ENCODE data around the gene KCNJ18. TPM values are rescaled to one million over a fixed set of nuclear protein-coding genes. Genes with fewer than 3 reads are reported as not detected.
A peak's percentile ranks its signal among the peaks of the same experiment; 100 is the strongest.
"Not testable (repeated sequence)": the region's sequence is repeated elsewhere in the genome, so short reads cannot be mapped to it uniquely, and the experiment has no call there.

The KCNJ18 gene
- total RNA-seq, 1 experiment from 2014 or later = not detected

GRCh38 chr17:21670361-21671155 lies 21.8 kb upstream of the KCNJ18 start:
- DNase-seq (ENCODE audit: low read depth) = not testable (repeated sequence)

GRCh38 chr17:21671437-21671836 lies 20.9 kb upstream of the KCNJ18 start:
- DNase-seq (ENCODE audit: low read depth) = not testable (repeated sequence)

- not testable (repeated sequence) for DNase-seq (ENCODE audit: low read depth)
Observed at GRCh38 chr17:21671871-21672270, 20.5 kb upstream of the KCNJ18 start.

- not testable (repeated sequence) for DNase-seq (ENCODE audit: low read depth)
Observed at GRCh38 chr17:21673451-21674241, 18.7 kb upstream of the KCNJ18 start.

- no peak for DNase-seq (ENCODE audit: low read depth)
Observed at GRCh38 chr17:21674242-21674731, 18.0 kb upstream of the KCNJ18 start.

- not testable (repeated sequence) for DNase-seq (ENCODE audit: low read depth)
Observed at GRCh38 chr17:21674891-21675738, 17.2 kb upstream of the KCNJ18 start.

- not testable (repeated sequence) for DNase-seq (ENCODE audit: low read depth)
Observed at GRCh38 chr17:21675739-21676130, 16.6 kb upstream of the KCNJ18 start.

GRCh38 chr17:21676281-21677111 lies 15.8 kb upstream of the KCNJ18 start:
- DNase-seq (ENCODE audit: low read depth) = no peak

- DNase-seq (ENCODE audit: low read depth) = no peak
Observed at GRCh38 chr17:21677126-21677910, 15.0 kb upstream of the KCNJ18 start.

GRCh38 chr17:21677911-21678310 lies 14.4 kb upstream of the KCNJ18 start:
- DNase-seq (ENCODE audit: low read depth) = no peak

- peak; percentile 48 for DNase-seq (ENCODE audit: low read depth)
Observed at GRCh38 chr17:21678393-21679081, 13.8 kb upstream of the KCNJ18 start.

GRCh38 chr17:21679256-21680146 lies 12.8 kb upstream of the KCNJ18 start:
- DNase-seq (ENCODE audit: low read depth) = peak; percentile 43

- no peak for DNase-seq (ENCODE audit: low read depth)
Observed at GRCh38 chr17:21680366-21680765, 12.0 kb upstream of the KCNJ18 start.

- DNase-seq (ENCODE audit: low read depth) = peak; percentile 60
Observed at GRCh38 chr17:21680850-21681351, 11.4 kb upstream of the KCNJ18 start.

- not testable (repeated sequence) for DNase-seq (ENCODE audit: low read depth)
Observed at GRCh38 chr17:21681576-21681975, 10.7 kb upstream of the KCNJ18 start.

- DNase-seq (ENCODE audit: low read depth) = not testable (repeated sequence)
Observed at GRCh38 chr17:21682130-21682529, 10.2 kb upstream of the KCNJ18 start.

- not testable (repeated sequence) for DNase-seq (ENCODE audit: low read depth)
Observed at GRCh38 chr17:21683142-21683712, 9.1 kb upstream of the KCNJ18 start.

Data from HT1080 (cell line).